Stimulated activated memory B cell treated with anti-CD40 and anti-IgM and Interleukin-4, amounts not matched to agents 10 μg/mL and 1 μg/mL and 100 μg/mL, for 72 hours (primary cell): Measurements from ENCODE around the gene AUTS2.
"Not testable (repeated sequence)": the region's sequence is repeated elsewhere in the genome, so short reads cannot be mapped to it uniquely, and the experiment has no call there.

Experiments used
- ATAC-seq: fragments of 150-1000 bp; cut with Tn5 transposase; 2 replicates; pipeline ENCODE4 v1.10.0; 2021
- H3K27ac Mint-ChIP-seq: one replicate; pipeline ENCODE4 v1.8.0; 2022; ENCODE audit warnings: mild to moderate bottlenecking, mixed read lengths
- H3K27me3 Mint-ChIP-seq: one replicate; pipeline ENCODE4 v1.8.0; 2022; ENCODE audit warnings: mixed read lengths
- H3K36me3 Mint-ChIP-seq: one replicate; pipeline ENCODE4 v1.8.0; 2022; ENCODE audit warnings: mixed read lengths
- H3K4me1 Mint-ChIP-seq: one replicate; pipeline ENCODE4 v1.8.0; 2022; ENCODE audit warnings: mixed read lengths
- H3K4me3 Mint-ChIP-seq: one replicate; pipeline ENCODE4 v1.8.0; 2022; ENCODE audit warnings: mild to moderate bottlenecking, moderate library complexity, mixed read lengths
- H3K9me3 Mint-ChIP-seq: one replicate; pipeline ENCODE4 v1.8.0; 2022; ENCODE audit warnings: mixed read lengths

Gene AUTS2

GRCh38 chr7:70347463-70348254 lies 749.4 kb downstream of the AUTS2 start:
- H3K27me3 Mint-ChIP-seq: no peaks in the 10 kb centered on the region
- H3K4me3 Mint-ChIP-seq: no peak overlapping the region
- H3K27ac Mint-ChIP-seq: no peak overlapping the region
- peak; percentile 96 for ATAC-seq
- H3K4me1 Mint-ChIP-seq: peaks cover 12% of the 10 kb centered on the region
- H3K36me3 Mint-ChIP-seq: peaks cover 16% of the 10 kb centered on the region
- H3K9me3 Mint-ChIP-seq: no peaks in the 10 kb centered on the region

DNA sequence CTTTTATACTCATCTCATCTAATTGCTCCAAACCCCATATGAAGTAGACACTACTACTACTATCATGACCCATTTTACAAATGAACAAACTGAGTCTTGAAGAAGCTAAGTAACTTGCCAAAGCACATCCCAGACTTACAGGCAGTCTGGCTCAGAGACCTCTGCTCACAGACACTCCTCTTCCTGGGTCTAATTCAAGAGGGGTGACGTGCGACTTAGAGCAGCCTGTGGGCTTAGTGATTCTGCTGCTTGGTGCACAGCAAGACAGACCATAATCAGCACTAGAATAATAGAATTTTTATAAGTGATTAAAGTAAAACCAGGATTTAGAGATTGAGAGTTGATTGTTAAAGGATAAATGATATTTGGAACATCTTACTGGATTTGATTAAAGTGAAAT lies 750.8 kb downstream of the AUTS2 start:
- ATAC-seq: no peak
- H3K4me1 Mint-ChIP-seq: peaks cover 21% of the 10 kb centered on the region
- H3K27me3 Mint-ChIP-seq: no peaks in the 10 kb centered on the region
- H3K36me3 Mint-ChIP-seq: peaks cover 18% of the 10 kb centered on the region
- no peak overlapping the region for H3K4me3 Mint-ChIP-seq
- no peaks in the 10 kb centered on the region for H3K9me3 Mint-ChIP-seq
- H3K27ac Mint-ChIP-seq: no peak overlapping the region

DNA sequence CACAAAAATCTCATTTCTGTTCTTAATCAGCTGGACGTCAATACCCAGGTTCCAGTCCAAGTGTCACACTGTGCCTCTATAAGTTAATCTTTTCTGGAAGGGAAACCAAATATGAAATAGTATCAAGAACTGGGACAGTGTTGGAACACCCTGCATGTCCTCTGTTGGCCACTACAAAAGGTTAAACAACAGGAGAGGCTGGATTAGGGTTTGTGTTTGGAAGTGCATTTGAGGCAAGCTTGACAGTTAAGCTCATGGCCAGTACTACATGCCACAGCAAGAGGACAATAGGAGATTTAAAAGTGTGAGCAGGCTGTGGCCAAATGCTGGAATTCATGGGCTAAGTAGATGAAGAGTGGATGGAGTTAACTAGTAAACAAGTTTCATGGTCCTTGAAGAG lies 751.5 kb downstream of the AUTS2 start:
- Mint-ChIP-seq H3K9me3 (no peaks in the 10 kb centered on the region), H3K36me3 (peaks cover 18% of the 10 kb centered on the region), H3K27me3 (no peaks in the 10 kb centered on the region), H3K4me1 (peaks cover 29% of the 10 kb centered on the region), H3K4me3 (no peak overlapping the region), H3K27ac (no peak overlapping the region)
- ATAC-seq: no peak

DNA sequence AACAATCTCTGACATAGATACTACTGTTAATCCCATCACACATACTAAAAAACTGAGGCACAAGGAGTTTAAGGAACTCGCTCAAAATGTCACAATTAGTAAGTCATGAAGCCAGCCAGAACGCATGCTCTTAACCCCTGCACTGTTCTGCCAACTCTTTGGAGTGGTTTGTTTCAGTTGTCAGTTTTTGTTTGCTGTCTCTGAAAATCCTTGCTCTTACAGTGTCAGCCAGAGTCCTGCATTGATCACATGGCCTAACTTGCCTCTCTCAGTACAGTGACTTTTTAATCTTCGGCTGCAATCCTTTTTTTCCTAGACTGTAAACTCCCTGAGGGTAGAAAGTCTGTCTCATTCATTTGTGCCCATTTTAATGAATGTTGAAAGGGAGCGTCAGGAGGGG lies 753.8 kb downstream of the AUTS2 start:
- Mint-ChIP-seq H3K27ac (no peak overlapping the region), H3K9me3 (no peaks in the 10 kb centered on the region), H3K4me1 (peaks cover 33% of the 10 kb centered on the region), H3K36me3 (peaks cover 13% of the 10 kb centered on the region), H3K4me3 (no peak overlapping the region), H3K27me3 (no peaks in the 10 kb centered on the region)
- ATAC-seq: no peak

GRCh38 chr7:70352906-70353305 lies 754.6 kb downstream of the AUTS2 start:
- no peaks in the 10 kb centered on the region for H3K9me3 Mint-ChIP-seq
- no peak for ATAC-seq
- peaks cover 11% of the 10 kb centered on the region for H3K36me3 Mint-ChIP-seq
- H3K4me1 Mint-ChIP-seq: peaks cover 25% of the 10 kb centered on the region
- no peak overlapping the region for H3K4me3 Mint-ChIP-seq
- no peaks in the 10 kb centered on the region for H3K27me3 Mint-ChIP-seq
- no peak overlapping the region for H3K27ac Mint-ChIP-seq

GRCh38 chr7:70353330-70353945 lies 755.2 kb downstream of the AUTS2 start:
- Mint-ChIP-seq H3K9me3 (no peaks in the 10 kb centered on the region), H3K27me3 (no peaks in the 10 kb centered on the region), H3K4me3 (no peak overlapping the region), H3K4me1 (peaks cover 25% of the 10 kb centered on the region), H3K27ac (no peak overlapping the region), H3K36me3 (peaks cover 16% of the 10 kb centered on the region)
- ATAC-seq: no peak

DNA sequence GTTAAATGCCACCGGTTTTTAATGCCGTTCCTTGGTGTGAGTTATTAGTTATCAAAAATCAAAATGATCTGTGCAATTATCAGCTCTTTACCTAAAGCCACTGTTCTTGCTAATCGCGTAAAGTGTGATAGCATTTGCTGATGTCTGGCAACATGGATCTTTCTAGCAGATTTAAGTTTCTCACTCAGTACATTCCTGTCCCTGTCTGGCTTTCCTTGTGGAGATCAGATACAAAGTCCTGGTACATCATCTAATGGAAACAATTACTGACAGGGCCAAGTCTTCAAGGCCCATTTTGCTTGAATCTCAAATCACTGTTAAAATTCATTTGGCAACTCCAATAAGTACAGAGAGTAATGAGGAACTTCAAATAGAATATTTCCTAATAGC lies 755.7 kb downstream of the AUTS2 start:
- no peak for ATAC-seq
- peaks cover 17% of the 10 kb centered on the region for H3K36me3 Mint-ChIP-seq
- H3K9me3 Mint-ChIP-seq: no peaks in the 10 kb centered on the region
- no peaks in the 10 kb centered on the region for H3K27me3 Mint-ChIP-seq
- no peak overlapping the region for H3K4me3 Mint-ChIP-seq
- H3K27ac Mint-ChIP-seq: no peak overlapping the region
- H3K4me1 Mint-ChIP-seq: peaks cover 25% of the 10 kb centered on the region

- H3K27me3 Mint-ChIP-seq: no peaks in the 10 kb centered on the region
- H3K27ac Mint-ChIP-seq: no peak overlapping the region
- H3K4me3 Mint-ChIP-seq: no peak overlapping the region
- H3K4me1 Mint-ChIP-seq: peaks cover 25% of the 10 kb centered on the region
- peaks cover 16% of the 10 kb centered on the region for H3K36me3 Mint-ChIP-seq
- peak; percentile 60 for ATAC-seq
- no peaks in the 10 kb centered on the region for H3K9me3 Mint-ChIP-seq
Observed at GRCh38 chr7:70354409-70355169, 756.3 kb downstream of the AUTS2 start.

DNA sequence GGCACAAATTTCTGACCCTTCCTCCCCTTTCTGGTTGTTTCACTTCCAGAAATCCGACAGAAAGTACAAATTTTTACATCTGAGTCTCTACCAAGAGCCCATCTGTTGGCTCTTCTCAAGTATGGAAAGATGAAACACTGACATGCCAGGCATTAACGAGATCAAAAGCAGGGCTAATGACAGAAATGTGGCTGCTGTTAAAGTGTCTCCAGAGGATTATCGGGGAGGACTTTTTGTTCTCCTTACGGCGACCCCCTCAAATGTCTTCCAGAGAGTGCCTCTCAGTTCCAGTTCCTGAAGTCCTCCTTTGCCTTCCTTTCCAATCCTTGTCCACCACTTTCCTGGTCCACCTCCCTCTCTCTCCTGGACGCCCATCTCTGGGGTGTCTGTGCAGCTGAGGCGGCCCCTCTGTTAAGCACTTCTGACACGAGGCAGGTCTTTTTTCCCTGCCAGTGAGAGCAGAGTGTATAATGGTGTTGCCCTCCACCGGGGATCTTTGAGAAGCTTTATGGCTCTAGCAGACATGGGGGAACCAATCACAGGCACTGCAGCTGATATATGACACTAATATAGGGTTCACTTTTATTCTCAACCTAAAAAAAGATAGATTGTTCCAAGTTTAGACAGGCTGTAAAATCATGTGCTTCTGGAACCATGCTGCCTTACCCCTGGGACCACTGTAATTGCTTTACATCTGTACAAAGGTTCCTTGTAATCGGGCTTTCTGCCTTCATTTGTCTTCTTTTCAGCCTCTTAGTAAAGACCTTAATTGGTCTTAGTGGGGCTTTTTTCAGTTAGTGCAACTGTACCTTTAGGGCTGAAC lies 757.1 kb downstream of the AUTS2 start:
- no peak for ATAC-seq
- Mint-ChIP-seq H3K27me3 (no peaks in the 10 kb centered on the region), H3K4me3 (no peak overlapping the region)

DNA sequence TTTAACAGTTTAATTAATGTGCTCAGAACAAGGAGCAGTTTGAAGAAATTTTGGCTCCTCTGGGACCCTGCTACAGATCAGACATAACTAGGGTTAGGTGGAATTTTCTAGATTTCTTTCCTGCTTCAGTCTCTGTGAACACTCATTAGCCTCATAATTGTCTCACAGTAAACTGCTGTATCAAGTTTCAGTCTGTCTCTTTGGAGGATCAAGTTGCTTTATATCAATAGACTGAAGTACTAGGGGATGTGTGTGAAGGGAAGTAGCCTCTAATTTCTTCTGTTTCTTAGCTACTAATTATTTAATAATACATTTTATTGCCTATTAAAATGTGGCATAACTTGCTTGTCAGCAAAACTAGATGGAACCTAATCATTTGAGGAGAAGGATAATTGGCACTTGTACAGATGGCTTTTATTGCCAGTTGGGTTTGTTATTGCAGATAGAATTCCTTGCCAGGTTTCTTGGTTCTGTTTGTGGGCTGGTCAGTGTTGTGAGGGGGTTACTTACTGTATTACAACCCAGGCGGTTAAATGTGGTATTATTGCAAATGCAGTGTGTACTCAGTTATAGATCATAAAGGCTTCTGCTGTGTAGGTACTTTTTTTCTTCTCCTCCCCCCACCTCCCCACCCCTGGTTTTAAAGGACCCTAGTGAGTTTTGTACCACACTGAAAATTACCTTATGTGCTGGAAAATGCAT lies 758.0 kb downstream of the AUTS2 start:
- H3K4me3 Mint-ChIP-seq: no peak overlapping the region
- no peak for ATAC-seq
- peaks cover 25% of the 10 kb centered on the region for H3K4me1 Mint-ChIP-seq
- H3K27ac Mint-ChIP-seq: no peak overlapping the region
- H3K36me3 Mint-ChIP-seq: peaks cover 11% of the 10 kb centered on the region
- H3K27me3 Mint-ChIP-seq: no peaks in the 10 kb centered on the region
- no peaks in the 10 kb centered on the region for H3K9me3 Mint-ChIP-seq

More for the DNA sequence above, 757.1 kb downstream of the AUTS2 start:
- Mint-ChIP-seq H3K36me3 (peaks cover 11% of the 10 kb centered on the region), H3K27ac (no peak overlapping the region), H3K4me1 (peaks cover 25% of the 10 kb centered on the region), H3K9me3 (no peaks in the 10 kb centered on the region)

DNA sequence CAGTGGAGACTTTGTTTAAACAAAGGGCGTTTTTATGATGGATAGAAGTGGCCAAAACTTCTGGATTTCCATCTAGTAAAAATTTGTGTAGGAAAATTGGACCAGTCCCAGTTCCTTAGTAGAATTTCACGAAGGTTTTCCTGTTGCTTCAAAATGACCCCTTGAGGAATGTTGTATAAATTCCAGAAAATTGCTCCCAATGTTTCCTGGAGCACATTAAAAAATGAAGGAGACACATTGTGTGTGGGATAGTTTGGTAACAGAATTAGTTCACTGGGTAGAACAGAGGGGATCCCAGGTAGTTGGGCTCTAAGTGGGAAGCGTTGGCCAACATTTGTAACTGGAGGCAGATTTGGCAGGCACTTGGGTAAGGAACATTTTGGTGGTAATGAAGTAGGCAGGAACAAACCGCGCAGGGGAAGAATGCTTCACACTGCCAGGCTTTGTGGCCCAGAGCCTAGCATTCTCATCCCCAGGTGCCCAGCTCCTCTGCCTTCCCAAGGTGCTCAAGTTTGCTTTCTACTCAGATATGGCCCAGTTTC lies 758.6 kb downstream of the AUTS2 start:
- Mint-ChIP-seq H3K9me3 (no peaks in the 10 kb centered on the region), H3K27me3 (no peaks in the 10 kb centered on the region), H3K36me3 (peaks cover 11% of the 10 kb centered on the region), H3K27ac (no peak overlapping the region), H3K4me3 (no peak overlapping the region), H3K4me1 (peaks cover 25% of the 10 kb centered on the region)
- no peak for ATAC-seq

- Mint-ChIP-seq H3K9me3 (no peaks in the 10 kb centered on the region), H3K27ac (no peak overlapping the region), H3K4me1 (peaks cover 7% of the 10 kb centered on the region), H3K27me3 (no peaks in the 10 kb centered on the region), H3K36me3 (peaks cover 5% of the 10 kb centered on the region), H3K4me3 (no peak overlapping the region)
- ATAC-seq: no peak
Observed at GRCh38 chr7:70360557-70360956, 762.3 kb downstream of the AUTS2 start.

- Mint-ChIP-seq H3K9me3 (no peaks in the 10 kb centered on the region), H3K4me3 (no peak overlapping the region), H3K27me3 (no peaks in the 10 kb centered on the region), H3K36me3 (peaks cover 14% of the 10 kb centered on the region), H3K27ac (no peak overlapping the region), H3K4me1 (peaks cover 5% of the 10 kb centered on the region)
- no peak for ATAC-seq
Observed at GRCh38 chr7:70361821-70362220, 763.5 kb downstream of the AUTS2 start.

GRCh38 chr7:70364393-70364792 lies 766.1 kb downstream of the AUTS2 start:
- ATAC-seq, H3K36me3 Mint-ChIP-seq, H3K27ac Mint-ChIP-seq, H3K4me3 Mint-ChIP-seq, H3K4me1 Mint-ChIP-seq, H3K9me3 Mint-ChIP-seq, H3K27me3 Mint-ChIP-seq: not testable (repeated sequence)
